ENCODE measurements around the gene IGF1.

The IGF1 gene

DNA sequence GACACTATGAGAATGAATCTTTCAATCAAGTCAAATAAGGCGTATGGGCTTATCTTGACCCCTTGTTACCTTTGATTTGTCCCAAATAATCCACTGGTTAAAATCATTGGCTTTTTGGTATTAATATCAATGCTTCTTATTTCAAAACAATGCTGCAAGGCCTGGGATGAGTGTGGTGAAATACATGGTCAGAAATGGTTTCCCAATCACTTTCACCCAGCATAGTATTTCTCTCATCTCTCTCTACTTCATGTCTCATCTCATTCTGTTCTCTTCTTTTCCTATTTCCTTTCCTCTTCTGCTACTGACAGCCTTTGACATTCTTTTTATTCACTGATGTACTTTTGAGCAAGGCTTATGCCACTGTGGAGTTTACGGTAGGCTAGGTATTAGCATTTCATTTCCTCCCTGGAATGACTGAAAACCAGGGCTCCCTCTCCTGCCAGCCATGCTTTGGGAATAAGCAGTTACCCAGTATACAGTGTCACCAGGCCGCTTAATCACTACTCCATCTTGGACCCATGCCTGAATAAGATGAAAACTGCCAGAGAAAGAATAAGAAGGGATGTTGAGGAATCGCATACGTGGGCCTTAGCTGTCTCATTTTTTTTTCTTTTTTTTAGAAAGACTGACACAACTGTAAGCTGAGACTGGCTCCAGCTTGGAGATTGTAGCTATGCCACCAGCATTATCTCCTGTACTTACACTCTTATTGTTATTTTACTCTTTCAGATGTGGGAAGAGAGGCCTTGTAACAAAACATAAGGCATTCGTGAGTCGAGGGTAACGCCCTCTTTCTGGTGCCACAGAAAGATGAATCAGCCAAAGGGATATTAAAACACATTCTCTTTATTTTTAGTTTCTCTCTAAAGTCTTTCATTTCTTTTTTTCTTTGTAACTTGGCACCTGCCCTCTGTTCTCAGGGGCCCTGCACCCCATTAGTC, 53.5 kb downstream of the IGF1 start:
- ChIA-PET CTCF (no interaction called here), POLR2A (no interaction called here)
- DNase-seq (ENCODE audit: low read depth, low spot score), result no peak
- TF ChIP-seq, protein P1, sequence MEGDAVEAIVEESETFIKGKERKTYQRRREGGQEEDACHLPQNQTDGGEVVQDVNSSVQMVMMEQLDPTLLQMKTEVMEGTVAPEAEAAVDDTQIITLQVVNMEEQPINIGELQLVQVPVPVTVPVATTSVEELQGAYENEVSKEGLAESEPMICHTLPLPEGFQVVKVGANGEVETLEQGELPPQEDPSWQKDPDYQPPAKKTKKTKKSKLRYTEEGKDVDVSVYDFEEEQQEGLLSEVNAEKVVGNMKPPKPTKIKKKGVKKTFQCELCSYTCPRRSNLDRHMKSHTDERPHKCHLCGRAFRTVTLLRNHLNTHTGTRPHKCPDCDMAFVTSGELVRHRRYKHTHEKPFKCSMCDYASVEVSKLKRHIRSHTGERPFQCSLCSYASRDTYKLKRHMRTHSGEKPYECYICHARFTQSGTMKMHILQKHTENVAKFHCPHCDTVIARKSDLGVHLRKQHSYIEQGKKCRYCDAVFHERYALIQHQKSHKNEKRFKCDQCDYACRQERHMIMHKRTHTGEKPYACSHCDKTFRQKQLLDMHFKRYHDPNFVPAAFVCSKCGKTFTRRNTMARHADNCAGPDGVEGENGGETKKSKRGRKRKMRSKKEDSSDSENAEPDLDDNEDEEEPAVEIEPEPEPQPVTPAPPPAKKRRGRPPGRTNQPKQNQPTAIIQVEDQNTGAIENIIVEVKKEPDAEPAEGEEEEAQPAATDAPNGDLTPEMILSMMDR (IDR thresholded peaks at IDR 0.05; ENCODE audit: insufficient read depth, low read length, missing control alignments), result no peak
- H3K4me3 ChIP-seq (ENCODE audit: low read depth, low read length), result no peak overlapping the region

DNA sequence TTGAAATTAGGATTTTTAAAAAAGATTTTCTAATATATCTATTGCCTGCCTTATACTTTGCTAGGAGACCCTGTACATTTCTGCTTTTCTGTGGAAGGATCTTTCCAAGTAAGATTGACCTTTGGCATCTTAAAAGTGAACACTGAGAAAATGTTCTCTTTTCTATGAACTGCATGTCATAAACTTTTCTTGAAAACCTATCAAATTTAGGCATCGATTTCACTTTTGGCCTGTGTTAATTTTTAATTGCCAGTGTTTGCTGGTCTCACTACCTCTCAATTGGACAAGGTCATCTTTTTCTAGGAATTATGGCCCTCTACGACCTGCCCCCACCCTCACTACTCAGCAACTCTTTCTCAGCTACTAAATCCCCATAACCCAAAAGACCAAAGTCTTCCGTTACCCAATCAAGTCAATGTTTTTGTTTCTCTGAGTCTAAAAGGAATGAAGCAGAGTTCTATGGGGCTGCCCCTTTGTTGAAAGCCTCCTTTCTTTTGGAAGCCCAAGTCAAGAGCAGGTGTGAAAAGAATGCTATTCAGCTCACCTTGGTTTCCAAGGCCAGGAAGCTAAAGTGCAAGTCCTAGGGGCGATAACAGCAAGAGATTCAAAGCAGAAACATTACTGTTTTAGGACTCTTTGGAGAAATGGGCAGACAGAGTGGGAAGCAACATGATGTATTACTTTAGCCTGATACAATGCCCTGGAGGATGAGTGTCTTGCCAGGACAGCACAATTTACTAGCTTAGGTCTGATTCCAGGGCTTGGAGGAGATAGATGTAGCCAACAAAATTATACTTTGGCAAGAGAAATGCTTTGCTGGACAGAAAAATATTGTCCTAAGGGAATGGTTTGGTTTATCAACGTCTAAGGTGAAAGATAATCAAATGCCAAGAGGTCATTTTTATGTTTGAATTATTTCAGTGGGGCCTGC, 55.0 kb downstream of the IGF1 start:
- ChIA-PET CTCF (no interaction called here), POLR2A (no interaction called here)
- TF ChIP-seq, protein P1 (IDR thresholded peaks at IDR 0.05; ENCODE audit: insufficient read depth, low read length, missing control alignments), result no peak
- no peak for DNase-seq (ENCODE audit: low read depth, low spot score)
- no peak overlapping the region for H3K4me3 ChIP-seq (ENCODE audit: low read depth, low read length)

DNA sequence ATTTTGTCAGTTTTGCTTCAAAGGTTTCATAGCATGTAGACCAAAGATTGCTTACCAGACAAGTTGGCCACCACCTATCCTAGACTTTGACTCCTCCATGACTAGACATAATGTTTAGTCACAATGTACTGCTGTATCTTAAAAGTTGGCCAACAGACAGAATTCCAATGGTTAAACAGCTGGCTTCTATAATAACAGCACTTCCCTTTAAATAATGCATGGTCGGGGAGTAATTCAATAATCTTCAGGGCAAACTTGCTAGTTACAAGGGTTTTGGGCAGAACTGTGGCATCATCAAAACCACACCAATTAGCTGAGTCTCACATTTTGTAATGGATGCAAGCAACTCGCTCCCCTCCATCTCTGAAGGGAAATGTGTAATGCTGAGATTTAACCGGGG, 56.9 kb downstream of the IGF1 start:
- no peak overlapping the region for H3K4me3 ChIP-seq (ENCODE audit: low read depth, low read length)
- CTCF ChIA-PET, result no interaction called here
- DNase-seq (ENCODE audit: low read depth, low spot score), result no peak
- POLR2A ChIA-PET, result no interaction called here
- TF ChIP-seq, protein P1 (IDR thresholded peaks at IDR 0.05; ENCODE audit: insufficient read depth, low read length, missing control alignments), result no peak

DNA sequence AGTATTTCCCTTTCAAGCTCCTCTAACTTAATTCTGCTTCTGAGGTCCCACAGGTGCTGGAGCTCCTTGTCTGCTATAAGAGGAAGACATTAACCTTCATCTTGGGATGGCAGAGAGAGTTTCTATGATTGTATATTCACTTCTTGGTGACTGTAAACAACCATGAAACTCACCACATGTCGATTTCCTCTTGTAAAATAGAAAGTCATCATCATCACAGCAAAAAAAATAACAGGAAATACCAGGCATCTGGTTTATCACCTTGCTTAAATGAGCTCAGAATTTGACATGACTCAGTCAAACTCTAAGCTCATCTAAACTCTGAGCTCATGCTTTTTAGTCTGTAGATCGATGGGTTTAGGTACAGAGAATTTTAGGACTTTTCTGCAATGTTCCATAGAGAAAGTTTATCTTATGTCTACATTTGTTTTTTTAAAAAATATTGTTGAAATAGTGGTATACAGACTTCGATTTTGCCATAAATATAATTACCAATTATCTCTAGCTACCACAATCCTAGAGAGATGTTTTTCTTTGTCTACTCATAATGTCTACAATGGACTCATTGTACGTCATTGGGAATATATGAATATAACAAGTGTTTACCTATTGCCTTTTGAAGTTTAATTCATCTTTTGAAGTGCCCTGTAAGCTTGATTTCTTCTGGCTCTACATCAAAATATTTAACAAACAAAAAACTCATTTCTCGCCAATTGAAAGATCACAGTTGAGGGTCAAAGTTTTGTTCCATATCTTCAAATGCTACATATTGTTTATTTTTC, 58.4 kb downstream of the IGF1 start:
- TF ChIP-seq, protein P1 (IDR thresholded peaks at IDR 0.05; ENCODE audit: insufficient read depth, low read length, missing control alignments), result no peak
- POLR2A ChIA-PET, result no interaction called here
- no peak for DNase-seq (ENCODE audit: low read depth, low spot score)
- CTCF ChIA-PET, result no interaction called here
- no peak overlapping the region for H3K4me3 ChIP-seq (ENCODE audit: low read depth, low read length)

DNA sequence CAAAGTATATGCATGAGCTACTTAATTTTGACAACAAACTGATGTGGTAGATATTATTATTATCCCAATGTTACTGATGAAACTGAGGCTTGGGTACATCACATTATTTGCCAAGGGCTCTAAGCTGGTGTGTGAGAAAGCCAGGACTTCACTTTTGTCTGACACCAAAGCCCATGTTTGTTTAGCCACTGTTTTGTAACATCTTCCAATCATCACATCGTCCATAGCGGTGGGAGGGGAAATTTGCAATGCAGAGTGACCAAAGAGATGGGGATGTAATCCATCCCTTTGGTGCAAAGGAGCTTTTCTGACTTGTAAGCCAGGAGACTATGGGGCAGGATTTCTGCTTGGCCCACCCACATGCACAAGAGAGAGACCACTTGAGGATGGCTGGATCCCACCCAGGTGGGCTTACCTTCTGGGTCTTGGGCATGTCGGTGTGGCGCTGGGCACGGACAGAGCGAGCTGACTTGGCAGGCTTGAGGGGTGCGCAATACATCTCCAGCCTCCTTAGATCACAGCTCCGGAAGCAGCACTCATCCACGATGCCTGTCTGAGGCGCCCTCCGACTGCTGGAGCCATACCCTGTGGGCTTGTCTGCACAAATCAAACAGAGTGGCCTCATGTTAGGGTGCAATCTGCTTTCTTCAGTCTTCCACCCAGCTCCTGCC, 61.1 kb downstream of the IGF1 start:
- TF ChIP-seq, protein P1 (IDR thresholded peaks at IDR 0.05; ENCODE audit: insufficient read depth, low read length, missing control alignments), result no peak
- CTCF ChIA-PET, result no interaction called here
- DNase-seq (ENCODE audit: low read depth, low spot score), result no peak
- no peak overlapping the region for H3K4me3 ChIP-seq (ENCODE audit: low read depth, low read length)
- POLR2A ChIA-PET, result no interaction called here
